ENCODE measurements around the gene ACOT6.

DNA sequence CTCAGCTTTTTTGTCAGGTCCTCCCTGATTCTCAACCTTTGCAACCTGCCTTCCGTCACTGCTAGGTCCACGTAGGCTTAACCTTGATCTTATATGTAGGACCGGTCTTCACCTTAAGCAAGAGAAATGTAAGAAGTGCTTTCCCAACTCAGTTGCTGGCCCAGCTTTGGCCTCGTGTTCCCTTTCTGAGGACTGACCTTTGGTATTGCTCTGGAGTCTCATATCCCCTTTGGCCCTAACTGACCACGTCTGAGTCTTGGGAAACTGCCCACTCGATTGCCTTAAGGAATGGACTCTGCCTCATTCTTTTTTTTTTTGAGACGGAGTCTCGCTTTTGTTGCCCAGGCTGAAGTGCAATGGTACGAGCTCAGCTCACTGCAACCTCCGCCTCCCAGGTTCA, 8.0 kb downstream of the ACOT6 start:
- TF ChIP-seq, protein P1, sequence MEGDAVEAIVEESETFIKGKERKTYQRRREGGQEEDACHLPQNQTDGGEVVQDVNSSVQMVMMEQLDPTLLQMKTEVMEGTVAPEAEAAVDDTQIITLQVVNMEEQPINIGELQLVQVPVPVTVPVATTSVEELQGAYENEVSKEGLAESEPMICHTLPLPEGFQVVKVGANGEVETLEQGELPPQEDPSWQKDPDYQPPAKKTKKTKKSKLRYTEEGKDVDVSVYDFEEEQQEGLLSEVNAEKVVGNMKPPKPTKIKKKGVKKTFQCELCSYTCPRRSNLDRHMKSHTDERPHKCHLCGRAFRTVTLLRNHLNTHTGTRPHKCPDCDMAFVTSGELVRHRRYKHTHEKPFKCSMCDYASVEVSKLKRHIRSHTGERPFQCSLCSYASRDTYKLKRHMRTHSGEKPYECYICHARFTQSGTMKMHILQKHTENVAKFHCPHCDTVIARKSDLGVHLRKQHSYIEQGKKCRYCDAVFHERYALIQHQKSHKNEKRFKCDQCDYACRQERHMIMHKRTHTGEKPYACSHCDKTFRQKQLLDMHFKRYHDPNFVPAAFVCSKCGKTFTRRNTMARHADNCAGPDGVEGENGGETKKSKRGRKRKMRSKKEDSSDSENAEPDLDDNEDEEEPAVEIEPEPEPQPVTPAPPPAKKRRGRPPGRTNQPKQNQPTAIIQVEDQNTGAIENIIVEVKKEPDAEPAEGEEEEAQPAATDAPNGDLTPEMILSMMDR (IDR thresholded peaks at IDR 0.05), result no peak
- TF ChIP-seq EP300 (IDR thresholded peaks at IDR 0.05), result no peak
- TF ChIP-seq POLR2AphosphoS5 (IDR thresholded peaks at IDR 0.05), result no peak

Measured in upper lobe of left lung (tissue), 4 donors.